GOT3 (cell line): ENCODE data around the gene TNIP1.

ENCODE experiments used
- DNase-seq: peaks from one replicate; lab custom pipeline; 2025; ENCODE audit warnings: mixed read lengths; lab: John Stamatoyannopoulos, UW

TNIP1 gene

GRCh38 chr5:151105561-151105960, 24.7 kb upstream of the TNIP1 start:
- no peak for DNase-seq

GRCh38 chr5:151104795-151105194, 24.0 kb upstream of the TNIP1 start:
- DNase-seq, result no peak

- DNase-seq, result no peak
Observed at GRCh38 chr5:151101746-151102145, 20.9 kb upstream of the TNIP1 start.

- DNase-seq, result no peak
Observed at GRCh38 chr5:151101151-151101550, 20.3 kb upstream of the TNIP1 start.

- DNase-seq, result no peak
Observed at GRCh38 chr5:151100681-151101080, 19.8 kb upstream of the TNIP1 start.

- DNase-seq, result no peak
Observed at GRCh38 chr5:151098768-151099121, 17.9 kb upstream of the TNIP1 start.

GRCh38 chr5:151097820-151098767, 17.3 kb upstream of the TNIP1 start:
- no peak for DNase-seq

- DNase-seq, result no peak
Observed at GRCh38 chr5:151097061-151097460, 16.2 kb upstream of the TNIP1 start.

GRCh38 chr5:151096001-151096373, 15.2 kb upstream of the TNIP1 start:
- no peak for DNase-seq

- no peak for DNase-seq
Observed at GRCh38 chr5:151095341-151096000, 14.6 kb upstream of the TNIP1 start.

- DNase-seq, result no peak
Observed at GRCh38 chr5:151094852-151095245, 14.0 kb upstream of the TNIP1 start.

GRCh38 chr5:151094030-151094851, 13.4 kb upstream of the TNIP1 start:
- DNase-seq, result no peak

- peak; percentile 48 for DNase-seq
Observed at GRCh38 chr5:151093476-151093889, 12.6 kb upstream of the TNIP1 start.

- no peak for DNase-seq
Observed at GRCh38 chr5:151092762-151093161, 11.9 kb upstream of the TNIP1 start.

GRCh38 chr5:151089726-151090125, 8.9 kb upstream of the TNIP1 start:
- no peak for DNase-seq

- DNase-seq, result no peak
Observed at GRCh38 chr5:151088986-151089385, 8.2 kb upstream of the TNIP1 start.

GRCh38 chr5:151087486-151087885, 6.7 kb upstream of the TNIP1 start:
- no peak for DNase-seq

GRCh38 chr5:151086905-151087360, 6.1 kb upstream of the TNIP1 start:
- DNase-seq, result no peak

- no peak for DNase-seq
Observed at GRCh38 chr5:151086192-151086869, 5.5 kb upstream of the TNIP1 start.

GRCh38 chr5:151085517-151086041, 4.7 kb upstream of the TNIP1 start:
- DNase-seq, result no peak

- no peak for DNase-seq
Observed at GRCh38 chr5:151084363-151084762, 3.5 kb upstream of the TNIP1 start.
